DMS114 treated with DMSO at 0.1 percent for 48 hours (cell line): ENCODE measurements around the gene PYGO2.
A peak's percentile ranks its signal among the peaks of the same experiment; 100 is the strongest.
"Not testable (repeated sequence)": the region's sequence is repeated elsewhere in the genome, so short reads cannot be mapped to it uniquely, and the experiment has no call there.

Experiments
- DNase-seq: peaks from one replicate; lab custom pipeline; 2025; ENCODE audit not compliant: unreplicated experiment; lab: John Stamatoyannopoulos, UW

Gene PYGO2

DNA sequence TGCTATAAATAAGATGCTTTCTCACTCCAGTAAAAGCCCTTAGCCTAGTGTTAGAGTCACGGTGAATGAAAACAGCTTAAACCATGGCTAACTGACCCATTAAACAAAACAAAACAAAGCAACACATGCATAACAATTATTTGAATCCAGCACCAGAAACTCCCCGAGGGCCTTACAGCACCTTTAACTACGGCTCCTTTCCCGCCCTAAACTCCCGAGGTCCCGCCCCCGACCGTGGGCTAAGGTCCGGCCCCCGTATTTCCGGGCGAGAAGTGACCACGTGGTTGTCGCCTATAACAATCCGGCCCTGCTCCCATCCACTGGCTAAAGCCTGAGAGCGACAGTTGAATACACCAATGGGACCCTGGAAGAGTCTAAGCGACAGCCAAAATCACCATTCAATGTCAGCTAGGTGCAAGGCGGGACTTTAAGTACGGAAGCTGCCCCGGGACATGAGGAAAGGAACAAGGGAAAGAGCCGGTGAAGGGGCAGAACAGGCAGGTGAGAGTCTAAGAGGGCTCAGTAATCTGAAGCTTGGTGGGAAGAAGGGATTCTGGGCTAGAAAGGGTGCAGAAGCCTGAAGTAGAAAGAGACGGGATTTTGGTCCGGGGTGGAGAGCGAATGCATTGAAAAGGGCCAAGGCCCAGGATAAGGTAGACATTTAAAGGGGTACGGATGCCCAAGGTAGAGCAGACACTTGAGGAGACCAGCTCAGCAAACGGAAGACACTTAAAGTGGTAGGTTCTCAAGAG lies 21.5 kb upstream of the PYGO2 start, which contains the start of gene FLAD1:
Gene FLAD1 (plus strand): TSS at position 448 of the 752 bp plus-strand sequence. CDS start 351 bp downstream, outside the sequence.
- DNase-seq, result peak; percentile 100

DNA sequence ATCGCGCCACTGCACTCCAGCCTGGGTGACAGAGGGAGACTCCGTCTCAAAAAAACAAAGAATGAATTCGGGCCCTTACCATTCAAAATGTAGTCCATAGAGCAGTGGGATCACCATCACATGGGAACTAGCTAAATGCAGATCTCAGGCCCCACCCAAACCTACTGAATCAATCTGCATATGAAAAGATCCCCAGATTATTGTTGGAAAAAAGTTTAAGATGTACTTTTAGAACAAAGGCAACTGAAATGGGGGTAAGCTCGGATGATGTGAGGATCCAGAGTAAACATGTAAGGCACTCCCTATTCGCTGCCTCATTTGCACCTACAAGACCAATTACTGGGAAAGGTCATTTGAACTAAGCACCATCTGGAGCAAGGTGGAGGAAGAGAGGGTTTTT lies 20.8 kb upstream of the PYGO2 start:
- DNase-seq, result no peak

DNA sequence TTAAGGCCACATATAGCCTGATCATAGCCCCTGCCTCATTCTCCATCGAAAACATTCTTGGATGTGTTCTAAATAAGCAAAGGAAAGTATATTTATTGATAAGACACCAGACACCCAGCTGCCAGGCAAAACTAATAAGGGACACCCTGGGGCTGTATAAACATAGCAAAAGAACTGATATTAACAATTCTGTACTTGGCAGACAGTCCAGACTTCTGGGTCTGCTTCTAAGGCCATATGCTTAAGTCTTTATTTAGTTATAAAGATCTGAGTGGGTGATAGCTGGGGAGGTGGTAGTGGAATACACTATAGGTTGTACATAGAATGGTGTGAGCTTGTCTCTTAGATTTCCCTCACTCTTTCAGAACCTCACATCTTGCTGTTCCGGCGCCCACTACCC lies 16.8 kb upstream of the PYGO2 start:
- no peak for DNase-seq

DNA sequence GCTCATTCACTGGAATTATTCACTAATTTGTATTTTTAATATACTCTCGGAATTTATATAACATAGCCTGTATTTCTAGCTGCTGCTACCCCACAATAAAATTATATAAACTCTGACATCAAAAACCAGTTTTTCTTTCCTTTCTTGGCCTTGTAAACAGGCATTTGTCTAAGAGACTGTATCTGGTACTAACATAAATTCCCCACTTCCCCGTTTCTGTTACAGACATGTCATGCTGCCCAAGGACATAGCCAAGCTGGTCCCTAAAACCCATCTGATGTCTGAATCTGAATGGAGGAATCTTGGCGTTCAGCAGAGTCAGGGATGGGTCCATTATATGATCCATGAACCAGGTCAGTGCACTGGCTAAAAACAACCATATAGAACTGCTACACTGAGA lies 16.2 kb upstream of the PYGO2 start:
- not testable (repeated sequence) for DNase-seq

DNA sequence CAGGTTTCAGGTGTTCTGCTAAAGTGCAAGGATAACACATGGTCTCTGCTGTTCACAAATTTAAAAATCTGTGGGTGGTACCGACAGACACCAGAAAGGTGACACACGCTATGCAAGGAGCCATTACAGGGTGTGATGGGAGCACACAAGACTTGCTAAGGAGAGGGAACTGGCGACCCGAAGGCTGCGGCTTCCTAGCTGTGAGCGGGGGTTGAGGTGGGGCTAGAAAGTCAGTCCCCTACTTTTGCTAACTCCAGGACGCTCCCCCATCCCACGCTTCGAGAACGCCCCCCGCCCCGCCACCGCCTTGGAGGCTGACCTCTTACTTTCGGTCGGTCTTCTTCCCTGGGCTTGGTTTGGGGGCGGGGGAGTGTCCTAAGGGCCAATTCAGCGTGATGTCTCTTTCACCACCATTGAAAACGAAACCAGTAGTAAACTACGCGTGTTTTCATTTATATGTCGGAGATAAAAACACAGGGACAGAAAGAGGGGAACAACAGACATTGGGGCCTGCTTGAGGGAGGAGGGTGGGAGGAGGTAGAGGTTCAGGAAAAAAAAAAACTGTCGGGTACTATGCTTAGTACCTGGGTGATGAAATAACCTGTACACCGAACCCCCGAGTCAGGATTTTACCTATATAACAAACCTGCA lies 14.0 kb upstream of the PYGO2 start:
- peak; percentile 44 for DNase-seq

DNA sequence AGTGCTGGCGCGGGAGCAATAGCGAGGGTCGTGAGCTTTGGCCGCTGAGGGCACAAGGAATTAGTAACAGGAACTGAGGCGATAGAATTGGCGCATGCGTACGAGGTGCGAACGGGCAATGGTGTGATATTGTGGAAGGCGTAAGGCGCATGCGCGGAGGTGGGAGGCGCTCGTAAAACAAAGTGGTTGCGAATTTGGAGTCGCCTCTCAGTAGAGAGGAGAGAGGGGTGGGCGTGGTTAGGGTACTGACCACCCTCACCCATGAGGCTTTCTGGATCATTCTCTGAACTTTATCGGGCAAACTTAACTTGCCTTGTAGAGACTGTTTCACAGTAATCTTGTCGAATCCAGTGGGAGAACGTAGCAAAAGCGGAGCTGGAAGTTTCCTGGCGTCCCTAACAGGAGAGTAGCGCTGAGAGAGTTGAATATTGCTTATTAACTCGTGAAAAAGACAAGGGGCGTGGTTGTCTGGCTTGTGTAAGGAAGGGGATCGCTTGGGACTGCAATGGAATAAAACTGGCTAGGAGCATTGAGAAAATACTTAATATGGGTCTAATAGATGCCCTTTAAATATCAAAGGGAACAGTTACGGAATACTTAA lies 13.3 kb upstream of the PYGO2 start:
- peak; percentile 100 for DNase-seq

DNA sequence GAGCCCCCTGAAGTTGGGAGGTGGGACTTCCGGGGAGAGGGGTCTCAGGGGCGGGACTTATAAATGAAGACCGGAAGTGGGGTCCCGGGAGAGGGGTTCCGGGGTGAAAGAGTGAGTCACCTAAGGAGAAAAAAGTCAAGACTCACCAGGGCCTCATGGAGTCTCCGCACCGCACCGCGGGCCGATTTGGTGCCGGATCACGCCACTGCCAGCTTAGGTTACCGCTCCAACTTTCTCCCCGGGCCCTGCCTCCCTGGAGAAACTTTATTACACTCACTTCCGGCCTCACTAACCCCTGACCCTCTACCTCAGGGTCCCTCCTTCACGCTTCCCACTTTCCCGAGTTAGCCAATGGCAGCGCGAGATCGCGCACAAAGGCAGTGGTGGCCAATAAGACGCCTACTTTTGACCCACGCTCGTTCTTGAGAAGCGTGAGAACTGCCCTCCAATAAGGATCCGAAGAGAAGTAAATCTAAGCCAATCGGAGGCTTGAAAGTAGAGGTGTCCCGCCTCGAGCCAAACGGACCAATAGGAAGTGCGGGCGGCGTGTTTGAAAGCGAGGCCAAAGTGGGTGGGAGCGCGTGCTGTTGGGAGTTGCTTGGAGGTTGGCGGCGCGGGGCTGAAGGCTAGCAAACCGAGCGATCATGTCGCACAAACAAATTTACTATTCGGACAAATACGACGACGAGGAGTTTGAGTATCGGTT lies 12.7 kb upstream of the PYGO2 start, which contains the start of gene CKS1B:
Gene CKS1B (plus strand): TSS at position 580 of the 706 bp plus-strand sequence. CDS start 65 bp downstream, at position 645.
- DNase-seq, result peak; percentile 100

DNA sequence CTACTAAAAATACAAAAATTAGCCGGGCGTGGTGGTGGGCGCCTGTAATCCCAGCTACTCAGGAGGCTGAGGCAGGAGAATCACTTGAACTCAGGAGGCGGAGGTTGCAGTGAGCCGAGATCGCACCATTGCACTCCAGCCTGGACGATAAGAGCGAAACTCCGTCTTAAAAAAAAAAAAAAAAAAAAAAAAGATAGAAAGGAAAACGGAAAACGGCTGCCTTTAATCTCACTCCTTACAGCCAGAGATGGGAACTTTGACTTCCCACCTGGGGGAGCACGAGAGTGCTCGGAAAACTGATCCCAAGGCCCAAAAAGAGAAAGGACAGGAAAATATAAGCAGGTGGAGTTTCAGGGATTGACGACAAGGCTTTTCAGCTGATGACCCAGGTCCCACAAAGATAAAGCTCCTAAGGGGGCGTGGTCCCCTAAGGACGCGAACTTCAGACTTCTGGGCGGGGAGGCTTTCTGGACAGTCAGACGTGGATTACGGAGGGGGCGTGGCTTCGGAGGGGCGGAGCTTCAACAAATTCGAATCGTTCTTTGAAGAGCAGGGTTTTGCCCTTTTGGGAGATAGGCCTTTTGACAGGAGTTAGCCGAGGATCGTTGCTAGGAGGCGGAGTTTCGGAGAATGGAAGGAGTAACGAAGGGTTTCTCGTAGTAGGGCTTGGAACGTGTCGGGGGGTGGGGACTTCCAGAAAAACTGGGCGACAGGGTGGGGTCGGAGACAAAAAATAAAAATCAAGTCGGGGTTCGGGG lies 11.9 kb upstream of the PYGO2 start:
- peak; percentile 96 for DNase-seq

DNA sequence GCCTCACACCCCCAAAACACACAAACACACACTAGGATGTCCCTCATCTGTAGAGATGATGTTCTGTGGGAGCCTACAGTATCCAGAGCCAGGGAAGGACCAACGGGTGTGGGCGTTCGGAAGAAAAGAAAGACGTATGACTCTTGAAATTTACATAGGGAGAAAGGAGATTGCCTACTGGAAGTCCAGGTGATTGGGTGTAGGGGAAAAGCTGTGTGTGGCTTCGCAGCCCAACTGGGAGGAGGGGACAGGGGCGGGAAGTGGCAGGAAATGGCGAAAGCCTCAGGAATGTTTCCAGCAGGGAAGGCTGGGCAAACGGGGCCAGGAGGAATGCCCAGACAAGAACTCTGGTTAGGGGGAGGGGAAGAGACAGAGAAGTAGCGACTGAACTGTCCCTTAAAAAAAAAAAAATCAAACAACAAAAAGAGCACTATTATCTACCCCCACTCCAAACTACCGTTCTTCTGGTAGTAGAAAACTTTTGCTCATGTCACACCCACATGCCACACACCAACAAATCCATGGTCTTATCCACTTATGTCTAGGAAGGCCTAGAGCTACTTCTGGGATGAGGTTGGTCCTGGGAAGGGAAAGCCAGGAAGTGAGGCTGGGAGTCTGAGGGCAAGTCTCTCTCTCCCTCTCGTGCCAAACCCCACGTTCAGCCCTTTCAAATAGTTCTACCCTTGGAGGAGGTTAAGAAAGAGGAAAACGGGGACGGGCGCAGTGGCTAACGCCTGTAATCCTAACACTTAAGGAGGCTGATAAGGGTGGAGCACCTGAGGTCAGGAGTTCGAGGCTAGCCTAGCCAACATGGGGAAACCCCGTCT lies 11.1 kb upstream of the PYGO2 start:
- DNase-seq, result no peak

DNA sequence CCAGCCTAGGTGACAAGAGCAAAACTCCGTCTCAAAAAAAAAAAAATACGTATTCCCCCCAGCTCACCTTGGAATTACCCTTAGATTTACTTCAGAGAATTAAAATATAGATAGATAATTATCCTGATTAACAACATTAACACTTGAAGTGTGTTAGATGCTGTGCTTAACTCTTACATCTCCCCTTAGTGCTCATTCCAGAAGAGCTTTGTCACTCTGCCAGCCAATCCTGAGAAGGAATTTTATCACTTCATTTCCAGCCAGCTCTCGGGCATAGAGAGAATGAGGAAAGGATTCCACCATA lies 10.6 kb upstream of the PYGO2 start:
- no peak for DNase-seq

DNA sequence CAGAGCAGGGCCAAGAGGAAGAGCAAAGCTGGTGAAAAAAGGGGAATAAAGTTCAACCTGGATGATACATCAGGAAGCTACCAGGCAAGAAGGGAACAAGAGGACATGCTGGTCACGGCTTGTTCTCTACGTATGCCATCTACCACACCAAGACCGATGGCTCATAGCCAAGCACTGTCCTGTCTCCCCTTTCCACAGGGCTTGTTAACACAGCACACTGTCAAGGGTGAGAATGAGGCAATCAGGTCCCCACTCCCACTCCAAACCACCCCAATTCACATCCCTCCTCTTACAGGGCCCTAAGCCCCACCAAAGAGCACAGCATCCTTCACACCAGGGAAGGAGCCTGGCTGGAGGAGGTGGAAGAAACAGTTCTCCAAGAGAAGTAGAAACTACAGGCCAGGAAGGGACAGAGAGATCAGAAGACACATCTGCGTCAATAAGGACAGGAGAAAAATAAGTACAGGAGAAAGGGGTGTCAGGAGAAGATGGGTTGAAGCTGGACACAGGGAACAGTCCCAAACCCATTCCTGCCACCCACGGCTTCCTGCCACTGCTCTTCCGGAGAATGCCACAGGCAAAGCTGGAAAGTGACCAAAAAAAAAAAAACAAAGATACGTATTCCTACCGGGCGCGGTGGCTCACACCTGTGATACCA lies 9.9 kb upstream of the PYGO2 start:
- DNase-seq, result no peak

DNA sequence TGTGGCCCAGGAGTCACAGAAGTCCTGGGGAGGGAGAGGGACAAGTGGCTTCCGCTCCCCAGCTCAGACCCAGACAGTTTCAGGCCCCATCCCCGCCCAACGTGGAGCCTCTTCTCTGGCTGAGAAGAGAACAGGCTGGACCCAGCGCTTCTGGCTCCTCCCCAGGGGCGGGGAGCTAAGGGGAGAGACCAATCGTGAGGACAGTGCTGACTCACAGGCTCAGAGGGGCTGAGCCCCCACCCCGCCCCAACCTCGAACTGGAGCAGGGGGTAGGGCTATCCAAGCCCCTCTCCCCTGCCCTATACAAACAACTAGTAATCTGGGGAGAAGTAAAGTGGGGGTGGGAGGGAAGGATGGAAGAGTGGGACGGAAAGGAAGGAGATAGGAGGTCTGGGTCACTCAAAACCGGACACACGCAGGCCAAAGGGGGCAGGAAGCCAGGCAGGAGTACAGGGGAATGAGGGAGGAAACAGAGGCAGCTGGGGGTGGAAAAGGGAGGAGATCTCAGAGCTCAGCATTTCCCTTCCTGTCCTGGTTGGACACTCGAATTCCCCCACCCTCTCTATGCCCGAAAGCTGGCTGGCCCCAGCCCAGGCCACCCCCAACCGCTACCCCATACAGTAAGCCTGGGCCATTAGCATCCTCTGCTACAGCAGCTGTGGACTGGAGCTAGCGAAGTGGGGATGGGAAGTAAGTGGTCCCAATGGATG lies 9.2 kb upstream of the PYGO2 start, which contains the start of gene SHC1:
Gene SHC1 (minus strand): TSS at position 117 of the 710 bp plus-strand sequence. CDS start 221 bp downstream, outside the sequence.
- DNase-seq, result peak; percentile 37

DNA sequence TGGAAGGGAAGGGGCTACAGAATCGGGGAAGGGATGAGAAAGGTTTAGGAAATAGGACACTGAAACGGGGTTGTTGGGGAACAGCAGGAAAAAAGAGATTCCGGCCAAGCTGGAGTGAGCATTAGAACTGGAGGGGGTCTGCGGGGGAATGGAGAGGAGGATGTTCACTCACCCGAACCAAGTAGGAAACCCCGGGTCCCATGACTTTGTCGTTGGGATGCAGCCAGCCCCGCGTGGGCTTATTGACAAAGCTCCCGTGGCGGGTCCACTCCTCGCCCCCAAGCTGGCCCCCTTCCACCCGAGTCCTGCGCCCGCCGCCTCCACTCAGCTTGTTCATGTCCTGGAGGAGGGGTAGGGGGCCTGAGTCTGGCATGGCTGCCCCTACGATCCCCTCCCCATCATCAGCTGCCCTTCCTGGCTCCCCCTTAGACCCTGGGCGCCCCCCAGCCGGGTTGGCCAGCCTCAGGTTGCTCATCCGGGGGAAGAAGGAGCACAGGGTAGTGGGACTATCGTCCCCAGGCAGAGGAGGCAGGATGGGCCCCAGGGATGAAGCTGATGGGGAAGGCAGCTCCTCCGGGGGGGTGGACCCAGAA lies 8.4 kb upstream of the PYGO2 start:
- DNase-seq, result no peak

DNA sequence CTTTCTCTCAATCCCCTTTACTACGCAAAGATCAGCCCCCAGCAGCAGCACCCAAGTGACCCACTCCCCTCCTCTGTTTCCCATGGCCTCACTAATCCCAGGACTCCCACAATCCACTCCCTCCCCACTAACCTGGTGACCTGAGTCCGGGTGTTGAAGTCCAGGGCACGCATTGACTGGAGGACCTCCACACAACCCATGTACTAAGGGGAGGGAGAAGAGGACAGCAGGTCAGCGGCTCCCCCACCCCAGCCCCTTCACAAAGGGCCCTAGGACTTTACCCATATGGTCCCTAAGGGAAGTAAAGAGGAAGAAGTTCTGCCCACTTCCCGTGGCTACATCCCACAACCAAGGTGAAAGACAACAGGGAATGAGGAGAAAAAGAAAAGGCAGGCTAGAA lies 7.7 kb upstream of the PYGO2 start:
- no peak for DNase-seq

DNA sequence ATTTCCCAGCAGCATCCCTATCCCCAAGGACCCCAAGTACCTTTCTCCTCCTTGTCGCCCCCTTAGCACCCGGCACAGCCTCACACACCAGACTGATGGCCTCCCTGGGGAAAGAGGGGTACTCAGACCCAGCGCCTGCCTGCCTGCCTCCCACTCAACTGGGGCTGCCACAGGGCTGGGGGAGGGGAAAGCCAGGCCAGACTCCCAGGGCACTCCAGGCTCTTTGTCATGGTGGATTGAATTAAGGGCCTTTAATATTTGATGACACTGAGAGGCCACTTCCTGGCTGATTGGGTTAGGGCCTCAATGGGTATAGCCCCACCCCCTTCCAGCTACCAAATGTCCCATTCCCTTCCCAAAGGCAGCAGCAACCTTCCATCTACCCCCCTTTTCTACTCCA lies 7.1 kb upstream of the PYGO2 start:
- no peak for DNase-seq

DNA sequence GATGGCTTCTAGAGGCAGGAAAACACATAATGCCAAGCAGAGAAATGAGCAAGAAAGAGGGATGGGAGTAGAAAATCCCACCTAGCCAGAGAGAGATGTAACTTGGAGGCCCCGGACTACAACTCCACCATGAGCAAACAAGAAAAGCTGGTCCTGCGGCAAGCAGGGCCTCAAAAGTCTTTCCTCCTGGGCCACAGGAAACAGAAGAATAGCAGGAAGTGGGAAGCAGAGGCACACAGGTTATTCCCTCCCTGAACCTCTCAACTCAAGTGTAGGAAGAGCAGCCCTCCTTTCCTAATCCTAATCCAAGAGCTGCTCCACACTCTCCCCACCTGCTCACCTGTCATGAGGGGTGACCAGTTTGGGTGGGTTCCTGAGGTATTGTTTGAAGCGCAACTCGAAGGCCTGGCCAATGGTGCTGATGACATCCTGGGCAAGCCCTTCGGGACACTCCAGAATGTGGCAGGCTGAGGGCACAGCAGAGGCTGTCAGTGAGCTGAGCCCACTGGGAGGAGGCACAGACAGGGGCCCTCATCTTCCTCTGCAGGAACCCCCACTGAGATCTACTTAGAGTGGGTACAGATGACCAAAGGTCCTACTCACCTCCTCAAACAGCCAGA lies 5.9 kb upstream of the PYGO2 start:
- no peak for DNase-seq

DNA sequence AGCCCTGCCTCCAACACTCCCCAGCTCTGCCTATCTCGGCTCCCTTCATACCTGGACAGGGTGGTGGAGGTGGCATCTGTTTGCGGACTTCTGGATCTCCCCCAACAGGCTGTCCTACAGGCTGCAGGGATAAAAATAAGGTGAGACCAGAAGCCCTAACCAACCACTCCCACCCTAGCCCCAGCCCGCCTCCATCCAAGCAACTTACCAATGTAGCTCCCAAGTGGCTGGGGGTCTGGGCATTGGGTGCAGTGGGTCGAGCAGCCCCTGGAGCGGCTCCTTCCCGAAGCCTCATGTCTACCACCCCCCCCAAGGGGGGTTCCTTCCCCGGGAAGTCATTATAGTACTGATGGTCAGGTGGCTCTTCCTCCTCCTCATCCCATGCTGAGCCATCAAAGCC lies 4.5 kb upstream of the PYGO2 start:
- DNase-seq, result no peak

DNA sequence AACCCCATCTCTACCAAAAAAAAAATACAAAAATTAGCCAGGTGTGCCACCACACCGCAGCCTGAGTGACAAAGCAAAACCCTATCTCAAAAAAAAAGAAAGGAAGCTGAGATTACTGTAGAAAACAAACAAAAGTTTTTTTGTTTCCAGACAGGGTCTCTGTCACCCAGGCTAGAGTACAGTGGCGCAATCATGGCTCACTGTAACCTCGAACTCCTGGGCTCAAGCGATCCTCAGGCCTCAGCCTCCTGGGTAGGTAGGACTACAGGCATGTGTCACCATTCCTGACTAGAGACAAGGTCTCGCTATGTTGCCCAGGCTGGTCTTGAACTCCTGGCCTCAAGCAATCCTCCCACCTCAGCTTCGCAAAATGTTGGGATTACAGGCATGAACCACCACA lies 2.8 kb upstream of the PYGO2 start:
- DNase-seq, result no peak
